ENCODE data around the gene CADM3.

The CADM3 gene

GRCh38 chr1:159161719-159162026, 9.7 kb upstream of the CADM3 start:
- DNase-seq (ENCODE audit: low spot score), result no peak
- POLR2A ChIA-PET (ENCODE audit: low non-redundant PET), result no interaction called here
- CTCF ChIA-PET, result interaction anchor here (0.6 to 2.8 kb wide), 5 partner anchors 35 to 637 kb away, joined by 3 to 23 read pairs (median 3); no protein-coding TSS in a partner anchor
- no peak for TF ChIP-seq CTCF (conservative IDR thresholded peaks at IDR 0.05; ENCODE audit: low read depth)
- peak overlapping the region; percentile 67 for H3K27ac ChIP-seq

DNA sequence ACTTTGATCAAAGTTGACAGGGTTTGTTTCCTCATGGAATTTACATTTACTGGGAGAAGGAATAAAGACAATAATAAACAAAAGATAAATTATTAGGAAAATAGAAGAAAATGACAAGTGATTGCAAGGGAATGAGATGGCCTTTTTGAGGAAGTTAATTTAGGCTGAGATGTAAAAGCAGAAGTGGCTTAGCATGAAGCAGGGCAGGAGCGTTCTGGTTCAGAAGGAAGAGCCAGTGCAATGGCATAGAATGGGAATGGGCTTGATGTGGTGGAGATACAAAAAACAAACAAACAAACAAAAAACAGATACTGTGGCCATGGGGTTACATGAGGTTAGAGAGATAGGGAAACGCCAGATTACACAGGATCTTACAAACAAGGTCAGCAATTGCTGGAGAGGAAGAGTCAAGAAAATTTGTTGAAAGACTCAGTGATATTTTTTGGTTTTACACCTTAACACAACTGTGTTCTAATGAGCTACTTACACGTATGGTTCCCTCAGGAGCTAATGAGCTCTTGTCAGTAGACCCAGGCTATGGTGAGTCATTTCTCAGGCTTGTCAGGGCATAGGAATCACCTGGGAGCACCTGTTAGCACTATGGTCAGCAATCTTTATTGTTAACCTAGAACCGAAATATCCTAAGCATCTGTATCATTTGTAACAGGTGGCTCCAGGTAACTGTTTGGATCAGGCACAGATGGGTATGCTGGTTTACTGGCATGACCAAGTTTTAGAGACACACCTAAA, 8.7 kb upstream of the CADM3 start:
- no peak overlapping the region for H3K27ac ChIP-seq
- DNase-seq (ENCODE audit: low spot score), result peak; percentile 37
- CTCF ChIA-PET, result no interaction called here
- POLR2A ChIA-PET (ENCODE audit: low non-redundant PET), result no interaction called here
- TF ChIP-seq CTCF (conservative IDR thresholded peaks at IDR 0.05; ENCODE audit: low read depth), result no peak

DNA sequence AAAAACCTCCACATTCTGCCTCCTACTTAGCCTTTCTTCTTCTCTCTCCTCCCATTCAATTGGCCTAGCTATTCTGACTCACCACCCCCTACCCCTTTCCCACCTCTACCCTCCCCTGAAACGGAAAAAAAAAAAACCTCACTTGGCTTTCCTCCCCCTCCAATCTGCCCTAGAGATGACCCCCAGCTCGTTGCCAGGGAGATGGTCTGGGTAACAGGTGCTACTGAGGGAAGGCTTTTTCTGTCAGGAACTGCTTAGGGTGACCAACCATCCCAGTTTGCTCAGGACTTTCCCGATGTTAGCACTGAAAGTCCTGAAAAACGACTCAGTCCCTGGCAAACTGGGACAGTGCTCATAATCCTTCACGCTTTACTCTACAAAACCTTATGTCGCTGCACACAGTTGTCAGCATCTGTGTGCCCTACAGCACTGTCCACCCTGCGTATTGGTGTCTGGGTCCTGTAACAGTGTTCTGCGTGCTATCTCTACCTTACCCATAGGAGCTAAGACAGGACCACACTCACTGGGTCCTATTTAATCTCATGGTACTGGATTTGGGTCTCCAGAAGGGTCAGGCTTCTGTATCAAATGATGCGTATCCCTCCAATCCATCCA, 7.7 kb upstream of the CADM3 start:
- no peak overlapping the region for H3K27ac ChIP-seq
- ChIA-PET CTCF (interaction anchor here (0.6 kb wide), 1 partner anchor 206 kb away, joined by 5 read pairs; no protein-coding TSS in a partner anchor), POLR2A (ENCODE audit: low non-redundant PET) (no interaction called here)
- no peak for TF ChIP-seq CTCF (conservative IDR thresholded peaks at IDR 0.05; ENCODE audit: low read depth)
- DNase-seq (ENCODE audit: low spot score), result no peak

DNA sequence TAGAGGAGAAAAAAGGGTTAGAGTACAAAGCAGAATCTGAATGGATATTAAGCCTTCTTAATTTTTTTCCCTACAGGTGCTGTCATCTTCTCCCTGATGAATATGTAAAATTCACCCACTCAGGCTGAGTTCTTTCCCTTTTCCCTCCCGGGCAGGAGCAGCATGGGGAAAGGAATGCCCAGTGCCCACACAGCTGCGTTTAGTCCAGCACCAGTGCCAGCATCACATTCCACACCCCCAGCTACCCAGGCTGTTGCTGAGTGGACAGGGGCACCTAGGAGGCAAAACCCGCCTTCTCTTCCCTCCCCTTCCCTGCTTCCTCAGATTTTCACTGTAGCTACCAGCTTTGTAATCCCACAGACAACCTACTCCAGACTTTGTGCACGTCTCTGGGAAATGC, 3.4 kb upstream of the CADM3 start:
- POLR2A ChIA-PET (ENCODE audit: low non-redundant PET), result no interaction called here
- DNase-seq (ENCODE audit: low spot score), result no peak
- TF ChIP-seq CTCF (conservative IDR thresholded peaks at IDR 0.05; ENCODE audit: low read depth), result no peak
- no peak overlapping the region for H3K27ac ChIP-seq
- CTCF ChIA-PET, result interaction anchor here (0.6 to 0.9 kb wide), 2 partner anchors 30 to 69 kb away, joined by 4 to 5 read pairs; no protein-coding TSS in a partner anchor

GRCh38 chr1:159170639-159171038, 776 bp upstream of the CADM3 start:
- CTCF ChIA-PET, result no interaction called here
- no peak for TF ChIP-seq CTCF (conservative IDR thresholded peaks at IDR 0.05; ENCODE audit: low read depth)
- peak; percentile 38 for DNase-seq (ENCODE audit: low spot score)
- POLR2A ChIA-PET (ENCODE audit: low non-redundant PET), result no interaction called here
- peak overlapping the region; percentile 86 for H3K27ac ChIP-seq

DNA sequence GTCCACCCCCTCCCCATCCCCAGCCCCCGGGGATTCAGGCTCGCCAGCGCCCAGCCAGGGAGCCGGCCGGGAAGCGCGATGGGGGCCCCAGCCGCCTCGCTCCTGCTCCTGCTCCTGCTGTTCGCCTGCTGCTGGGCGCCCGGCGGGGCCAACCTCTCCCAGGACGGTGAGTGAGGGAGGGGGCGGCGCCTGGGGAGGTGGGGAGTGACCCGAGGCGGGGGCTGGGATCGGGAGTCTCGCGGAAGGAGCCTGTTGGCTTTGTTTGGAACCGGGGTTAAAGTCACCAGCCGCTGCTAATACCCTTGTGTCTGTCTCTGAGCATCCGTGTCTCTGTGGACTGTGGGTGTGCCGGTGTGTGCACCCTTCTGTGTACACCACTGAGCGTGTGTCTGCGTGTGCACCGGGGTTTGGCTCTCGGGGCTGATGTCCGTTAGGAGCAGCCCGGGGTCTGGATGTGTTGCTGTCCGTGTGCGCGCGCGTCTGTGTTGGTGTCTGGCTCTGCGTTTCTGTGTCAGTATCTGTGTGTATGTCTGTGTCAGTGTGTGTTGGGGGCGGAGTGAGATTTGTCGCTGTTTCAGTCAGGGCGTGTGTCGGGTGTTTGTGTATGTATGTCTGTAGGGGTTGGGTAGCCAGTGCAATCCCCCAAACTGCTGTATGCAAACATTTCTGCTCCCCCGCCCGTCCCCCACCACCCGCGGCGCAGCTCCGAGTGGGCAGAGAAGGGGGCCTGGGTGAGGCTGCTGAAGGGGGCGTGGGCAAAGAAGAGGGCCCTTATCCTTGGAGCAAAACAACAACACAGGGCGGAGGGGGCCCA, 480 bp downstream of the CADM3 start:
- DNase-seq (ENCODE audit: low spot score), result peak; percentile 13
- peak overlapping the region; percentile 86 for H3K27ac ChIP-seq
- CTCF ChIA-PET, result interaction anchor here (0.6 kb wide), 1 partner anchor 757 kb away, joined by 3 read pairs; no protein-coding TSS in a partner anchor
- POLR2A ChIA-PET (ENCODE audit: low non-redundant PET), result no interaction called here
- no peak for TF ChIP-seq CTCF (conservative IDR thresholded peaks at IDR 0.05; ENCODE audit: low read depth)
